ENCODE data around the gene SYTL1.
A peak's percentile ranks its signal among the peaks of the same experiment; 100 is the strongest.
"Not testable (repeated sequence)": the region's sequence is repeated elsewhere in the genome, so short reads cannot be mapped to it uniquely, and the experiment has no call there.

Gene SYTL1

GRCh38 chr1:27365372-27366112 is 23.7 kb downstream of the SYTL1 start:
- DNase-seq: peak; percentile 62 to 85

- DNase-seq: peak in 1 of 2 experiments; percentile 52
These were observed 24.2 kb downstream of the SYTL1 start for GRCh38 chr1:27366113-27366410.

- peak; percentile 26 to 44 for DNase-seq
These were observed 24.8 kb downstream of the SYTL1 start, which contains the start of gene MAP3K6 for GRCh38 chr1:27366411-27367159. Gene MAP3K6 (minus strand): TSS chr1:27366961. CDS start chr1:27366597, 364 bp downstream.

DNA sequence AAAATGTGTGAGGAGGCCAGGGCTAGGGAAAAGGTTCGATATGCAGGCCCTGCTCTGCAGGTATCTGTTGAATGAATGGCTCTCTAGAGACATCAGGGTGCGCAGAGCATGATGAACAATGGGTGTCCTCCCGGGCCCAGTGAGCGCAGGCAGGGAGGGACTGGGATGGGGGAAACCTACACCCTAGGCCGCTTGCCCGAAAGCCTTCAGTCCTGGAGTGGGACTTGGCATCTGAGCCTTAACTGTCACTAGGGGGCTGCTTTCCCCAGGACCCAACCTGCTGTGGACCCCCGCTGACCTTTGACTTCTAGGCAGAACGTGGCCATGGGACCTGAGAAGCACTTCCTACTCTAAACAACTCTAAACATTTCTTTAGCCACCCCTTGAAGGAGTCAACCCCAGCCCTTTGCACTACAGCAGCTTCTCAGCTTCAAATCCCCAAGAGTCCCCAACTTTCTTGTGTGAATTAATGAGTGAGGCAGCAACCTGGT is 25.4 kb downstream of the SYTL1 start:
- no peak for DNase-seq

- DNase-seq: no peak
These were observed 27.2 kb downstream of the SYTL1 start for GRCh38 chr1:27368869-27369582.

- no peak for DNase-seq
These were observed 30.4 kb downstream of the SYTL1 start for GRCh38 chr1:27372022-27372807.

DNA sequence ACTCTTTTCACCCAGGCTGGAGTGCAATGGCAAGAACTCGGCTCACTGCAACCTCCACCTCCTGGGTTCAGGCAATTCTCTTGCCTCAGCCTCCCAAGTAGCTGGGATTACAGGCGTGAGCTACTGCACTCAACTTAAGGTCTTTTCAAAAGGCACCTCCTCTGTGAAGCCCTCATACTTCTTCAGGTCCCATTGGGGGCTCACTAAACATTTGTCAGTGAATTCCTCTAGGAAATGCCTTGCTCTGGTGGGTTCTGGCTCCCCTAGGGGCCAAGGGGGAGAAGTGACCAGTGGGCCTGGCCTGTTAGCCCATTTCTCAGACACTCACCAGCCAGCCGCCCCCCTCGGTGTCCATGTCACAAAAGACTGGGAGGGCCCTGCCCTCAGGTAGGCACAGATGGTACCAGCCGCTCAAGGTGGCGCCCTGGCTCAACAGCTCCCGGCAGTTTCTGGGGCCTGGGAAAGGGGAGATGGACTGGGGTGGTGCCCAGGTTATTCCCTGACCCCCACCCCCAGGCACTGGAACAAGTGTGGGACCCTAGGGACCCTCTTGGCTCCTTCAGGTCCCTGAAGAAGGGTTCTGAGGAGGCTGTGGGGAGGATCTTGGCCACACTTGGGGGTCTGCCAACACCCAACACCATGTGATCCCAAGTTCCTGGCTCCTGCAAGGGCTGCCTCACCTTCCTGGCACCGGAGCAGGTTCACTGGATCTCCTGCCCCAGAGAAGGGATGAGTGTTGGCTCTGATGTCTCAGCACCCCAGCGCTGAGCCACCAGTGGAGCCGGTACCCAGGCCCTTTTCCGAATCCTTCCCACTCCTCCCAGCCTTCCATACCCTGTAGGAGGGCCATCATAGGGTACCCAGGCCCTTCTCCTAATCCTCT is 31.2 kb downstream of the SYTL1 start:
- no peak for DNase-seq

- no peak for DNase-seq
These were observed 32.7 kb downstream of the SYTL1 start, which contains the start of gene FCN3 for GRCh38 chr1:27374362-27375086. Gene FCN3 (minus strand): TSS chr1:27374824. CDS start chr1:27374818, 6 bp downstream.

DNA sequence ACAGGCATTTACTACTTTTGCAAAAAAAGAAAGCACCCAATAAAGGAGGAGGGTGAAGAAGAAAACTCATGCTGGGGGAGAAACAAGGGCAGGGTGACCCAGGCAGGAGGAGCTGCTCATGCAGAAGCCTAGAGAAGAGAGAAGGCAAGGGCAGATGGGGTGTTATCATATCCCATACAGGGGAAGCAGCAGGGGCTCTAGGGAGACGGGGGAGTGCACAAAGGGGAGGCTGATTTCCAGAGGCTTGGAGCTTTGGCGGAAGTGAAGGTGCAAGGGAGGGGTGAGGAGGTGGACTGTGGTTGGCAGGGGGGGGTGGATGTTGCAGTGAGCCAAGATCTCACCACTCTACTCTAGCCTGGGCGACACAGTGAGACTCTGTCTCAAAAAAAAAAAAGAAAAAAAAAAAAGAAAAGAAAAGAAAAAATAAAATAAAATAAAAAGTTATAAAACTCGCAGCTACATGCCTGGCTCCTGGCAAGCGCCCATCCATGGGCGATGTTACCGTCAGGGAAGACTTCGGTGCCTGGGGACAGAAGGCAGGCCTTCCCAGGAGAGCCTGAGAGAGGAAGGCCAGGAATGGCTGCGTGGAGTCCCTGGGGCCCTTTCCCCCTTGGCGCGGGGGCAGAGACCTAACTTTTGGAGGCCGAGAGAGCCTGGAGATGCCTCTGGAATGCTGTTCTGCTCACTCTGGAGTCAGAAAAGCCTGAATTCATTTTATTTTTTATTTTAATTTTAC is 36.1 kb downstream of the SYTL1 start:
- DNase-seq: no peak

- no peak for DNase-seq
These were observed 37.8 kb downstream of the SYTL1 start for GRCh38 chr1:27379564-27380122.

- DNase-seq: no peak
These were observed 38.4 kb downstream of the SYTL1 start for GRCh38 chr1:27380224-27380623.

- DNase-seq: no peak
These were observed 39.2 kb downstream of the SYTL1 start for GRCh38 chr1:27380766-27381733.

DNA sequence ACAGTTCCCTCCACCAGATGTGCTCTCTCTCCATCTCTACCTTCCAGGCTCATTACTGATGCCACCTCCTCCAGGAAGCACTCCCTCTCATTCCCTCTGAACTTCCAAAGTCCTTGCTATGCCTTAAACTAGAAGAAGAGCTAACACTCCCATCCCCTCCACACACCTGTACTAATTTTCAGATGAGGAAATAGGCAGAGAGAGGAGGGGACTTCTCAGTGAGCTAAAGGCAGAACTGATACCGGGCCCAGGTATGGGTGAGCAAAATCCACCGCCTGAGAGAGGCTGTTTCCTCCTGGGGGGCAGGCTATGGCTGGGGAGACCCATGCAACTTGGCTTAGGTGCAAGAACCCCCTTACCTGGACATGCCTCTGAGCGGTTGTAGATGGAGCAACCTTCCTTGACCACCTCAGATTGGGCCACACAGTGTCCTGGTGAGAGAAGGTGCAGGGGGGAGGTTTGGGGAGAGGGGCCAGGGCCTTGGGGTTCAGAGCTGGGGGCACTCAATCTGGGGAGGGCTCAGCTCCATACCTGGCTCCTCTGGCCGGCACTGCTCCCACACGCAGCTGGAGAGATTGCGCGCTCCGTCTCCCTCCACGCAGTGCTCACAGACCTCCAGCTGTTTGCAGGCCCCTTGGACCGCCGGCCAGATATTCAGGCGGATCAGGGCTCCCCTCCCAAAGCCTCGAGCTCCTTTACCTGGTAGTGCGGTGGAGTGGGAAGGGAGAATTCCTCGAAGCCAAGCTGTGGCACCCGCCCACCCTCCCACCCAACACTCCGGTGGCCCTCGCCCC is 40.3 kb downstream of the SYTL1 start:
- no peak for DNase-seq

GRCh38 chr1:27383039-27383605 is 41.3 kb downstream of the SYTL1 start, which contains the start of gene CD164L2:
Gene CD164L2 (minus strand): TSS chr1:27383333. CDS start chr1:27383239, 94 bp downstream.
- peak; percentile 26 to 49 for DNase-seq

DNA sequence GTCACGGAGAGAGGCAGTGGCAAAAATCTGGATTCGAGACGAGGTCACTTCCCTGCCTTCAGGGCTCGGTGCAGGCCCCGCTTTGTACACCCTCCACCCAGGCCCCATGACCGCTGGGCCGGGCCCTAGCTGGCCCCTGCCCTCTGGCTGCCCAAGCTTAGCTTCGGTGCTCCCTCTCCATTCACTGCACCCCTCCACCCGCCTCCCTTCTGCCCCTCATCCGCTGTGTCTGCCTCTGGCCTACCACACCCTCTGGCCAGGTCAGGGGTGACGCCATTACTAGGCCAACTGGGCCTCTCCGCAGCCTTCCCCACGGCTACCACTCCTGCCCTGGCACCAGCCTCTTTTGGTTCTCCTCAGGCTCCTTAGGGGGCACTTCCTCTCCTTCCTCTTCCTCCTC is 41.8 kb downstream of the SYTL1 start:
- DNase-seq: no peak

GRCh38 chr1:27384797-27385196 is 43.0 kb downstream of the SYTL1 start:
- not testable (repeated sequence) for DNase-seq
